Activated T-helper 1 cell treated with anti-CD3 and anti-CD28 coated beads, Interleukin-12 subunit alpha, Interleukin-12 subunit beta, Interleukin-2, Interleukin-4 antibody, amounts not matched to agents 30 ng/mL and 10 ng/mL and 1 ng/mL, durations not matched to agents 14 hours and 24 hours and 36 hours (primary cell): ENCODE data around the gene SUPT5H. TPM values are rescaled to one million over a fixed set of nuclear protein-coding genes. Genes with fewer than 3 reads are reported as not detected.
A peak's percentile ranks its signal among the peaks of the same experiment; 100 is the strongest.
"Not testable (repeated sequence)": the region's sequence is repeated elsewhere in the genome, so short reads cannot be mapped to it uniquely, and the experiment has no call there.

Experiments used
- DNase-seq: peaks from one replicate; pipeline ENCODE4 v3.0.0; 2021; ENCODE audit warnings: low spot score
- H3K27ac Mint-ChIP-seq: one replicate; pipeline ENCODE4 v1.8.0; 2021; ENCODE audit warnings: mild to moderate bottlenecking, mixed read lengths
- H3K27me3 Mint-ChIP-seq: one replicate; pipeline ENCODE4 v1.8.0; 2022; ENCODE audit warnings: mild to moderate bottlenecking, moderate library complexity, mixed read lengths; ENCODE audit not compliant: insufficient read depth
- H3K36me3 Mint-ChIP-seq: one replicate; pipeline ENCODE4 v1.8.0; 2021; ENCODE audit warnings: low read depth, mixed read lengths
- H3K4me1 Mint-ChIP-seq: one replicate; pipeline ENCODE4 v1.8.0; 2021; ENCODE audit warnings: low read depth, mixed read lengths
- H3K4me3 Mint-ChIP-seq: one replicate; pipeline ENCODE4 v1.8.0; 2021; ENCODE audit warnings: mild to moderate bottlenecking, moderate library complexity, mixed read lengths
- H3K9me3 Mint-ChIP-seq: one replicate; pipeline ENCODE4 v1.8.0; 2021; ENCODE audit warnings: mixed read lengths
- intact Hi-C: fragments of 100-400 bp; cut with micrococcal nuclease; formaldehyde crosslinking; loops from one replicate; pipeline ENCODE4 v1.15.1; 2024
- total RNA-seq: library from RNA; stranded (reverse); gene quantifications from 2 replicates; pipeline ENCODE4 v1.2.3, GENCODE V29; 2022

SUPT5H gene
- total RNA-seq, 1 donor from 2014 or later: 200 TPM

GRCh38 chr19:39435499-39436349, 9.7 kb upstream of the SUPT5H start, which contains the start of gene RPS16:
TSS of gene RPS16 (minus strand) at chr19:39435949. CDS start at chr19:39435895, 54 bp downstream.
- intact Hi-C loops: loop anchor here (1.0 to 10.0 kb wide), 5 partner anchors 10 to 849 kb away; partner anchors contain the start of genes AKT2, MED29, PAF1 and PLEKHG2
- Mint-ChIP-seq H3K4me3 (peak within 1 kb of the TSS; percentile 99), H3K36me3 (peaks cover 33% of the 10 kb centered on the region), H3K9me3 (no peaks in the 10 kb centered on the region), H3K27me3 (no peaks in the 10 kb centered on the region), H3K27ac (peak within 1 kb of the TSS; percentile 99), H3K4me1 (peaks cover 37% of the 10 kb centered on the region)
- DNase-seq: peak; percentile 99

GRCh38 chr19:39436350-39436716, 9.0 kb upstream of the SUPT5H start:
- Mint-ChIP-seq H3K36me3 (peaks cover 31% of the 10 kb centered on the region), H3K4me3 (peak overlapping the region; percentile 99), H3K4me1 (peaks cover 31% of the 10 kb centered on the region), H3K9me3 (no peaks in the 10 kb centered on the region), H3K27me3 (no peaks in the 10 kb centered on the region), H3K27ac (peak overlapping the region; percentile 99)
- intact Hi-C loops: loop anchor here (1.0 to 10.0 kb wide), 5 partner anchors 9 to 848 kb away; partner anchors contain the start of genes AKT2, MED29, PAF1 and PLEKHG2
- no peak for DNase-seq

GRCh38 chr19:39438270-39438934, 7.0 kb upstream of the SUPT5H start:
- Mint-ChIP-seq H3K4me1 (peaks cover 25% of the 10 kb centered on the region), H3K27me3 (no peaks in the 10 kb centered on the region), H3K27ac (no peak overlapping the region), H3K36me3 (peaks cover 22% of the 10 kb centered on the region), H3K4me3 (no peak overlapping the region), H3K9me3 (no peaks in the 10 kb centered on the region)
- intact Hi-C loops: loop anchor here (10.0 kb wide), 1 partner anchor 846 kb away; the partner anchor contains the start of gene AKT2
- no peak for DNase-seq

- H3K27me3 Mint-ChIP-seq: no peaks in the 10 kb centered on the region
- intact Hi-C loops: loop anchor here (1.0 to 10.0 kb wide), 11 partner anchors 8 to 646 kb away; partner anchors contain the start of genes EID2, EID2B, FBL and MED29
- H3K4me1 Mint-ChIP-seq: peaks cover 33% of the 10 kb centered on the region
- H3K4me3 Mint-ChIP-seq: peak overlapping the region; percentile 91
- DNase-seq: no peak
- H3K27ac Mint-ChIP-seq: peak overlapping the region; percentile 94
- H3K36me3 Mint-ChIP-seq: peaks cover 27% of the 10 kb centered on the region
- H3K9me3 Mint-ChIP-seq: no peaks in the 10 kb centered on the region
These were observed 685 bp upstream of the SUPT5H start for GRCh38 chr19:39444598-39445195.

- Mint-ChIP-seq H3K4me1 (peaks cover 46% of the 10 kb centered on the region), H3K36me3 (peaks cover 31% of the 10 kb centered on the region), H3K27me3 (no peaks in the 10 kb centered on the region), H3K27ac (peak overlapping the region; percentile 94), H3K4me3 (peak overlapping the region; percentile 91), H3K9me3 (no peaks in the 10 kb centered on the region)
- intact Hi-C loops: loop anchor here (5.0 to 10.0 kb wide), 2 partner anchors 401 to 528 kb away; partner anchors contain the start of genes FBL and PSMC4
- DNase-seq: no peak
These were observed 1.1 kb downstream of the SUPT5H start for GRCh38 chr19:39446365-39447084.

GRCh38 chr19:39448271-39448670, 2.9 kb downstream of the SUPT5H start:
- Mint-ChIP-seq H3K27me3 (no peaks in the 10 kb centered on the region), H3K27ac (peak overlapping the region; percentile 94), H3K36me3 (peaks cover 47% of the 10 kb centered on the region), H3K4me3 (peak overlapping the region; percentile 91), H3K9me3 (no peaks in the 10 kb centered on the region), H3K4me1 (peaks cover 60% of the 10 kb centered on the region)
- no peak for DNase-seq
- intact Hi-C loops: loop anchor here (5.0 to 10.0 kb wide), 2 partner anchors 399 to 527 kb away; partner anchors contain the start of genes FBL and PSMC4

GRCh38 chr19:39449116-39449797, 3.9 kb downstream of the SUPT5H start:
- H3K27me3 Mint-ChIP-seq: no peaks in the 10 kb centered on the region
- H3K4me3 Mint-ChIP-seq: peak overlapping the region; percentile 70
- peaks cover 62% of the 10 kb centered on the region for H3K4me1 Mint-ChIP-seq
- no peak for DNase-seq
- H3K9me3 Mint-ChIP-seq: no peaks in the 10 kb centered on the region
- intact Hi-C loops: loop anchor here (5.0 to 10.0 kb wide), 2 partner anchors 398 to 526 kb away; partner anchors contain the start of genes FBL and PSMC4
- peak overlapping the region; percentile 86 for H3K27ac Mint-ChIP-seq
- peaks cover 50% of the 10 kb centered on the region for H3K36me3 Mint-ChIP-seq

- Mint-ChIP-seq H3K36me3 (peaks cover 45% of the 10 kb centered on the region), H3K4me1 (peaks cover 59% of the 10 kb centered on the region)
- H3K4me3 Mint-ChIP-seq: not testable (repeated sequence)
These were observed 5.9 kb downstream of the SUPT5H start for GRCh38 chr19:39451257-39451656.

GRCh38 chr19:39463403-39463802, 18.0 kb downstream of the SUPT5H start:
- Mint-ChIP-seq H3K36me3 (peaks cover 61% of the 10 kb centered on the region), H3K9me3 (no peaks in the 10 kb centered on the region), H3K27me3 (no peaks in the 10 kb centered on the region), H3K4me1 (no peaks in the 10 kb centered on the region), H3K27ac (no peak overlapping the region), H3K4me3 (no peak overlapping the region)
- intact Hi-C loops: no loop called here
- no peak for DNase-seq

More at GRCh38 chr19:39451257-39451656, 5.9 kb downstream of the SUPT5H start:
- H3K27me3 Mint-ChIP-seq, H3K27ac Mint-ChIP-seq, H3K9me3 Mint-ChIP-seq, intact Hi-C loops, DNase-seq: not testable (repeated sequence)

- no peak for DNase-seq
- no peaks in the 10 kb centered on the region for H3K9me3 Mint-ChIP-seq
- H3K4me3 Mint-ChIP-seq: no peak overlapping the region
- intact Hi-C loops: no loop called here
- no peak overlapping the region for H3K27ac Mint-ChIP-seq
- peaks cover 68% of the 10 kb centered on the region for H3K36me3 Mint-ChIP-seq
- H3K4me1 Mint-ChIP-seq: peaks cover 13% of the 10 kb centered on the region
- H3K27me3 Mint-ChIP-seq: no peaks in the 10 kb centered on the region
These were observed 20.8 kb downstream of the SUPT5H start for GRCh38 chr19:39465956-39466747.

GRCh38 chr19:39467941-39468340, 22.6 kb downstream of the SUPT5H start:
- Mint-ChIP-seq H3K27ac (no peak overlapping the region), H3K27me3 (no peaks in the 10 kb centered on the region), H3K36me3 (peaks cover 73% of the 10 kb centered on the region), H3K9me3 (no peaks in the 10 kb centered on the region), H3K4me3 (no peak overlapping the region), H3K4me1 (peaks cover 24% of the 10 kb centered on the region)
- no peak for DNase-seq
- intact Hi-C loops: no loop called here
